GM19468 (cell line): Measurements from ENCODE around the gene KATNIP.

Experiments used
- ATAC-seq: cut with Tn5 transposase; IDR thresholded peaks from one replicate; pipeline ENCODE4 v1.9.1; 2021; ENCODE audit warnings: mild to moderate bottlenecking, moderate library complexity, moderate number of reproducible peaks; ENCODE audit not compliant: unreplicated experiment; ENCODE audit errors: extremely low read depth

The KATNIP gene

GRCh38 chr16:27549746-27550581, at the start of gene KATNIP, which contains the start of gene GTF3C1:
Gene KATNIP (plus strand): TSS chr16:27550144. CDS start chr16:27550171, 27 bp downstream.
Gene GTF3C1 (minus strand): TSS chr16:27549913. CDS start chr16:27549890, 23 bp downstream.
- ATAC-seq, result peak; percentile 83

- ATAC-seq, result no peak
These were observed 49.1 kb upstream of the KATNIP start for GRCh38 chr16:27500801-27501200.

- no peak for ATAC-seq
These were observed 46.3 kb upstream of the KATNIP start for GRCh38 chr16:27503662-27504061.

- ATAC-seq, result no peak
These were observed 44.4 kb upstream of the KATNIP start for GRCh38 chr16:27505297-27506236.

- ATAC-seq, result no peak
These were observed 43.2 kb upstream of the KATNIP start for GRCh38 chr16:27506771-27507170.

- ATAC-seq, result no peak
These were observed 41.5 kb upstream of the KATNIP start for GRCh38 chr16:27508476-27508875.

GRCh38 chr16:27511657-27512448, 38.1 kb upstream of the KATNIP start:
- no peak for ATAC-seq

GRCh38 chr16:27514806-27515205, 35.1 kb upstream of the KATNIP start:
- ATAC-seq, result no peak

- no peak for ATAC-seq
These were observed 34.0 kb upstream of the KATNIP start for GRCh38 chr16:27515874-27516353.

- no peak for ATAC-seq
These were observed 33.6 kb upstream of the KATNIP start for GRCh38 chr16:27516365-27516764.

- ATAC-seq, result no peak
These were observed 32.3 kb upstream of the KATNIP start for GRCh38 chr16:27517664-27518063.

GRCh38 chr16:27518226-27518625, 31.7 kb upstream of the KATNIP start:
- ATAC-seq, result no peak

GRCh38 chr16:27520982-27521673, 28.8 kb upstream of the KATNIP start:
- no peak for ATAC-seq

GRCh38 chr16:27522173-27522707, 27.7 kb upstream of the KATNIP start:
- ATAC-seq, result no peak

- no peak for ATAC-seq
These were observed 23.8 kb upstream of the KATNIP start for GRCh38 chr16:27526180-27526579.

GRCh38 chr16:27528294-27528693, 21.6 kb upstream of the KATNIP start:
- ATAC-seq, result no peak

GRCh38 chr16:27529962-27530361, 20.0 kb upstream of the KATNIP start:
- ATAC-seq, result no peak

- no peak for ATAC-seq
These were observed 18.8 kb upstream of the KATNIP start for GRCh38 chr16:27531186-27531585.
